ENCODE data around the gene SLC7A9. TPM values are rescaled to one million over a fixed set of nuclear protein-coding genes. Genes with fewer than 3 reads are reported as not detected.

The SLC7A9 gene
- total RNA-seq (ENCODE audit: unreplicated experiment), result 0.64 TPM
- long read RNA-seq, result 0 reads

- Mint-ChIP-seq H3K4me1 (ENCODE audit: low read depth, unreplicated experiment) (peaks cover 3% of the 10 kb centered on the region), H3K27ac (ENCODE audit: unreplicated experiment) (no peak within 1 kb of the TSS), H3K4me3 (ENCODE audit: unreplicated experiment) (no peak within 1 kb of the TSS), H3K9me3 (ENCODE audit: unreplicated experiment) (peaks cover 1% of the 10 kb centered on the region), H3K36me3 (ENCODE audit: unreplicated experiment) (no peaks in the 10 kb centered on the region), H3K27me3 (ENCODE audit: unreplicated experiment) (no peaks in the 10 kb centered on the region)
- TF ChIP-seq CTCF (IDR thresholded peaks at IDR 0.05; ENCODE audit: partially characterized antibody, unreplicated experiment), result no peak
- no peak for DNase-seq
Measured at GRCh38 chr19:32869369-32869965, at the start of gene SLC7A9. Gene SLC7A9 (minus strand): TSS chr19:32869767. CDS start chr19:32868534, 1,233 bp downstream.

- no peak overlapping the region for H3K4me3 Mint-ChIP-seq (ENCODE audit: unreplicated experiment)
- peaks cover 7% of the 10 kb centered on the region for H3K4me1 Mint-ChIP-seq (ENCODE audit: low read depth, unreplicated experiment)
- H3K27me3 Mint-ChIP-seq (ENCODE audit: unreplicated experiment), result peaks cover 4% of the 10 kb centered on the region
- no peak for TF ChIP-seq CTCF (IDR thresholded peaks at IDR 0.05; ENCODE audit: partially characterized antibody, unreplicated experiment)
- H3K36me3 Mint-ChIP-seq (ENCODE audit: unreplicated experiment), result no peaks in the 10 kb centered on the region
- H3K27ac Mint-ChIP-seq (ENCODE audit: unreplicated experiment), result no peak overlapping the region
- no peak for DNase-seq
- H3K9me3 Mint-ChIP-seq (ENCODE audit: unreplicated experiment), result no peaks in the 10 kb centered on the region
Measured at GRCh38 chr19:32919365-32919764, 49.8 kb upstream of the SLC7A9 start.

- H3K36me3 Mint-ChIP-seq (ENCODE audit: unreplicated experiment), result no peaks in the 10 kb centered on the region
- H3K4me3 Mint-ChIP-seq (ENCODE audit: unreplicated experiment), result no peak overlapping the region
- no peaks in the 10 kb centered on the region for H3K9me3 Mint-ChIP-seq (ENCODE audit: unreplicated experiment)
- no peak for DNase-seq
- peaks cover 7% of the 10 kb centered on the region for H3K4me1 Mint-ChIP-seq (ENCODE audit: low read depth, unreplicated experiment)
- TF ChIP-seq CTCF (IDR thresholded peaks at IDR 0.05; ENCODE audit: partially characterized antibody, unreplicated experiment), result no peak
- H3K27me3 Mint-ChIP-seq (ENCODE audit: unreplicated experiment), result peaks cover 4% of the 10 kb centered on the region
- peak overlapping the region; percentile 52 for H3K27ac Mint-ChIP-seq (ENCODE audit: unreplicated experiment)
Measured at GRCh38 chr19:32917616-32917996, 48.0 kb upstream of the SLC7A9 start.

GRCh38 chr19:32916969-32917615 lies 47.5 kb upstream of the SLC7A9 start:
- no peak for TF ChIP-seq CTCF (IDR thresholded peaks at IDR 0.05; ENCODE audit: partially characterized antibody, unreplicated experiment)
- Mint-ChIP-seq H3K4me3 (ENCODE audit: unreplicated experiment) (no peak overlapping the region), H3K9me3 (ENCODE audit: unreplicated experiment) (no peaks in the 10 kb centered on the region), H3K4me1 (ENCODE audit: low read depth, unreplicated experiment) (peaks cover 7% of the 10 kb centered on the region), H3K27me3 (ENCODE audit: unreplicated experiment) (peaks cover 4% of the 10 kb centered on the region), H3K36me3 (ENCODE audit: unreplicated experiment) (no peaks in the 10 kb centered on the region), H3K27ac (ENCODE audit: unreplicated experiment) (peak overlapping the region; percentile 52)
- no peak for DNase-seq
